ENCODE data around the gene PLXNA4. TPM values are rescaled to one million over a fixed set of nuclear protein-coding genes. Genes with fewer than 3 reads are reported as not detected.

Gene PLXNA4
- total and polyA plus RNA-seq, 2 experiments from 2014 or later = 0.08 to 0.80 TPM

GRCh38 chr7:132248841-132249240 is 327.4 kb downstream of the PLXNA4 start (continued):
- TF ChIP-seq ZNF462 (CRISPR knock-in tag; IDR thresholded peaks at IDR 0.05) = no peak

DNA sequence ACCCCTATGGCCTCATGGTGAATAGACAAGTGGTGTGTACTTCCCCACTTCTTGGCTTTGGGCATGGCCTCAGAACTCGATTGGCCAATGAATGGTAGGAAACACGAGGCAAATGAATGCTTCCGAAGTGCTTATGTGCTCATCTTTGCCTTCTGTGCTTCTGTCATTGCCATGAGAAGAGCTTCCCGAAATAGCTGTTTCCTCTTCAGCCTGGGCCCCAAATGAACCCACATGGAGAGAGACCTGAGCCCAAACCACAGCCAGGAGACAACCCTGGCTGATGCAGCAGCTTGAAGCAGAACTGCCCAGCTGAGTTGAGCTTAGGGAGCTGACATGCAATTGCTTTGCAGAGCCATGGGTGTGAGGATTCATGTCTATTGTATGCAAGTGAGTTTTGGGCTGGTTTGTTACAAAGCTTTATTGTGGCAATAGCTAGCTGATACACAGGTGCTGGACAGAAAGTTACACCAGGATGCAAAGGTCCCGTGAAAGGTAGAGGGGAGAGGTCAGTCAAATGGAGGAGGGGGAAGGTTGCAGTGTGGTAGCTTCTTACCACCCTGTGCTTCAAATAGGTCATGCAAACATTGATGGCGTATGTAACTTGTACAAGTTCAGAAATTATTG is 328.2 kb downstream of the PLXNA4 start:
- no peaks in the 10 kb centered on the region; the same call in 2 of the 3 replicates for H3K36me3 Mint-ChIP-seq (ENCODE audit: low read depth)
- no peak for ATAC-seq
- Histone ChIP-seq H3K27me3 (ENCODE audit: insufficient read depth) (no peaks in the 10 kb centered on the region), H3K79me2 (replicated peaks; ENCODE audit: insufficient read depth) (no peaks in the 10 kb centered on the region), H3K36me3 (ENCODE audit: insufficient read depth) (peaks cover 4% of the 10 kb centered on the region; the same call in 1 of the 2 replicates), H3K4me1 (ENCODE audit: insufficient read depth) (peaks cover 33% of the 10 kb centered on the region), H2AFZ (no peak overlapping the region), H3K9me2 (ENCODE audit: insufficient read depth) (no peaks in the 10 kb centered on the region), H3K4me3 (no peak overlapping the region), H4K20me1 (replicated peaks; ENCODE audit: insufficient read depth) (no peaks in the 10 kb centered on the region; the same call in 1 of the 2 replicates), H3F3A (replicated peaks; ENCODE audit: low read depth) (no peaks in the 10 kb centered on the region), H3K4me2 (no peak overlapping the region), H3K27ac (ENCODE audit: low read depth) (no peak overlapping the region)
- peaks cover 32% of the 10 kb centered on the region for H3K4me1 Mint-ChIP-seq
- DNase-seq (ENCODE audit: low spot score) = no peak
- H3K27ac Mint-ChIP-seq = no peak overlapping the region
- H3K4me3 Mint-ChIP-seq = no peak overlapping the region
- peaks cover 9% of the 10 kb centered on the region for H3K27me3 Mint-ChIP-seq (ENCODE audit: insufficient read depth, low read depth, poor library complexity)
- peaks cover 17% of the 10 kb centered on the region for H3K9me3 Mint-ChIP-seq
- TF ChIP-seq JUNB (IDR thresholded peaks at IDR 0.05; ENCODE audit: unreplicated experiment) (no peak), STAT1 (IDR thresholded peaks at IDR 0.05; ENCODE audit: unreplicated experiment) (no peak), CREB1 (CRISPR knock-in tag; IDR thresholded peaks at IDR 0.05; ENCODE audit: low read depth) (no peak), POLR2AphosphoS5 (IDR thresholded peaks at IDR 0.05; ENCODE audit: low read depth) (no peak), ZNF114 (CRISPR knock-in tag; IDR thresholded peaks at IDR 0.05) (no peak), NANOG (IDR thresholded peaks at IDR 0.05; ENCODE audit: borderline replicate concordance) (no peak), ZNF331 (CRISPR knock-in tag; IDR thresholded peaks at IDR 0.05; ENCODE audit: low read depth) (no peak)

All from GM23338 (cell line).